IMR-90 (cell line): ENCODE measurements around the gene HDAC7.

Experiments used
- BHLHE40 ChIP-seq: fragments of 150-350 bp; IDR thresholded peaks from 2 replicates; pipeline ENCODE4 v1.6.1; 2016; ENCODE audit warnings: mild to moderate bottlenecking, low read depth, low read length
- CEBPB ChIP-seq: IDR thresholded peaks from 2 replicates; pipeline ENCODE4 v1.6.1; 2012; ENCODE audit warnings: low read depth, low read length, improper control_type of control experiment
- CHD1 ChIP-seq: IDR thresholded peaks from 2 replicates; pipeline ENCODE4 v1.6.1; 2012; ENCODE audit warnings: low read depth, low read length, improper control_type of control experiment
- ELK1 ChIP-seq: fragments of 150-350 bp; IDR thresholded peaks from 2 replicates; pipeline ENCODE4 v1.6.1; 2016; ENCODE audit warnings: low read depth, mild to moderate bottlenecking, low read length, moderate library complexity, borderline replicate concordance
- MAFK ChIP-seq: IDR thresholded peaks from 2 replicates; pipeline ENCODE4 v1.6.1; 2012; ENCODE audit warnings: low read depth, low read length, improper control_type of control experiment
- MXI1 ChIP-seq: IDR thresholded peaks from 2 replicates; pipeline ENCODE4 v1.6.1; 2012; ENCODE audit warnings: low read depth, mild to moderate bottlenecking, low read length, moderate library complexity, borderline replicate concordance
- NFE2L2 ChIP-seq: fragments of 150-350 bp; IDR thresholded peaks from 2 replicates; pipeline ENCODE4 v1.6.1; 2016; ENCODE audit warnings: low read depth, mild to moderate bottlenecking, low read length
- POLR2A ChIP-seq: IDR thresholded peaks from 2 replicates; pipeline ENCODE4 v1.6.1; 2012; ENCODE audit warnings: mild to moderate bottlenecking, low read depth, low read length
- RAD21 ChIP-seq: IDR thresholded peaks from 2 replicates; pipeline ENCODE4 v1.6.1; 2012; ENCODE audit warnings: low read length, improper control_type of control experiment
- RCOR1 ChIP-seq: IDR thresholded peaks from 2 replicates; pipeline ENCODE4 v1.6.1; 2012; ENCODE audit warnings: mild to moderate bottlenecking, low read length, improper control_type of control experiment; ENCODE audit not compliant: insufficient replicate concordance
- RFX5 ChIP-seq: IDR thresholded peaks from 2 replicates; pipeline ENCODE4 v1.8.0; 2012; ENCODE audit warnings: low read depth, mild to moderate bottlenecking, low read length, moderate library complexity
- SMC3 ChIP-seq: fragments of 150-350 bp; IDR thresholded peaks from 2 replicates; pipeline ENCODE4 v1.6.1; 2016; ENCODE audit warnings: low read depth, mild to moderate bottlenecking, antibody characterized with exemption, low read length, moderate library complexity
- TF ChIP-seq, protein P1 (sequence below): conservative IDR thresholded peaks from 2 replicates; pipeline ENCODE4 v1.5.1; 2012; ENCODE audit warnings: mild to moderate bottlenecking, low read depth, low read length, improper control_type of control experiment
- TF ChIP-seq, protein P2 (sequence below): fragments of 150-350 bp; IDR thresholded peaks from 2 replicates; pipeline ENCODE4 v1.6.1; 2017; ENCODE audit warnings: mild to moderate bottlenecking, antibody characterized with exemption, low read length, low read depth

- TF ChIP-seq, protein P1, sequence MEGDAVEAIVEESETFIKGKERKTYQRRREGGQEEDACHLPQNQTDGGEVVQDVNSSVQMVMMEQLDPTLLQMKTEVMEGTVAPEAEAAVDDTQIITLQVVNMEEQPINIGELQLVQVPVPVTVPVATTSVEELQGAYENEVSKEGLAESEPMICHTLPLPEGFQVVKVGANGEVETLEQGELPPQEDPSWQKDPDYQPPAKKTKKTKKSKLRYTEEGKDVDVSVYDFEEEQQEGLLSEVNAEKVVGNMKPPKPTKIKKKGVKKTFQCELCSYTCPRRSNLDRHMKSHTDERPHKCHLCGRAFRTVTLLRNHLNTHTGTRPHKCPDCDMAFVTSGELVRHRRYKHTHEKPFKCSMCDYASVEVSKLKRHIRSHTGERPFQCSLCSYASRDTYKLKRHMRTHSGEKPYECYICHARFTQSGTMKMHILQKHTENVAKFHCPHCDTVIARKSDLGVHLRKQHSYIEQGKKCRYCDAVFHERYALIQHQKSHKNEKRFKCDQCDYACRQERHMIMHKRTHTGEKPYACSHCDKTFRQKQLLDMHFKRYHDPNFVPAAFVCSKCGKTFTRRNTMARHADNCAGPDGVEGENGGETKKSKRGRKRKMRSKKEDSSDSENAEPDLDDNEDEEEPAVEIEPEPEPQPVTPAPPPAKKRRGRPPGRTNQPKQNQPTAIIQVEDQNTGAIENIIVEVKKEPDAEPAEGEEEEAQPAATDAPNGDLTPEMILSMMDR: peak; percentile 81
- TF ChIP-seq BHLHE40 (no peak), MAFK (no peak), NFE2L2 (no peak), CHD1 (no peak), RAD21 (peak; percentile 81), POLR2A (no peak), MXI1 (no peak), CEBPB (no peak), ELK1 (no peak), RCOR1 (no peak), SMC3 (peak; percentile 92), RFX5 (no peak)
- TF ChIP-seq, protein P2, sequence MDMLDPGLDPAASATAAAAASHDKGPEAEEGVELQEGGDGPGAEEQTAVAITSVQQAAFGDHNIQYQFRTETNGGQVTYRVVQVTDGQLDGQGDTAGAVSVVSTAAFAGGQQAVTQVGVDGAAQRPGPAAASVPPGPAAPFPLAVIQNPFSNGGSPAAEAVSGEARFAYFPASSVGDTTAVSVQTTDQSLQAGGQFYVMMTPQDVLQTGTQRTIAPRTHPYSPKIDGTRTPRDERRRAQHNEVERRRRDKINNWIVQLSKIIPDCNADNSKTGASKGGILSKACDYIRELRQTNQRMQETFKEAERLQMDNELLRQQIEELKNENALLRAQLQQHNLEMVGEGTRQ: no peak
Measured at GRCh38 chr12:47837190-47838171, 17.8 kb upstream of the HDAC7 start.
